ENCODE data around the gene ERI2.
A peak's percentile ranks its signal among the peaks of the same experiment; 100 is the strongest.
"Not testable (repeated sequence)": the region's sequence is repeated elsewhere in the genome, so short reads cannot be mapped to it uniquely, and the experiment has no call there.

The ERI2 gene

DNA sequence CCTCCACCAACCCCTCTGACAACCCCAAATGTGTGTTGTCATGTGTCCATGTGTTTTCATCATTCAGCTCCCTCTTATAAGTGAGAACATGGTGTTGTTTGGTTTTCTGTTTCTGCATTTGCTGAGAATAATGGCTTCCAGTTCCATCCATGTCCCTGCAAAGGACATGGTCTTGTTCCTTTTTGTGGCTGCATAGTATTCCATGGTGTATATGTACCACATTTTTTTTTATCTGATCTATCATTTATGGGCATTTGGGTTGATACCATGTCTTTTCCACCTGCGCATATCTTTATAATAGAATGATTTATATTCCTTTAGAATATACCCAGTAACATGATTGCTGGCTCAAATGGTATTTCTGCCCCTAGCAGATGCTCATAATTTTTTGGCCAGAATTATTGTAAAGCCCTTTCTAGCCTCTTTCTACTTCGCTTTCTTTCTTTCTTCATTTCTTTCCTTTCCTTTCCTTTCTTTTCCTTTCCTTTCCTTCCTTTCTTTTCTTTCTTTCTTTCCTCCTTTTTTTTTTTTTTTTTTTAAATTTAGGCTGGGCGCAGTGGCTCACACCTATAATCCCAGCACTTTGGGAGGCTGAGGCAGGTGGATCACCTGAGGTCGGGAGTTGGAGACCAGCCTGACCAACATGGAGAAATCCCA is 12.8 kb upstream of the ERI2 start:
- no peak for DNase-seq (ENCODE audit: low read depth in 1 of 2, low spot score in 1 of 2)

DNA sequence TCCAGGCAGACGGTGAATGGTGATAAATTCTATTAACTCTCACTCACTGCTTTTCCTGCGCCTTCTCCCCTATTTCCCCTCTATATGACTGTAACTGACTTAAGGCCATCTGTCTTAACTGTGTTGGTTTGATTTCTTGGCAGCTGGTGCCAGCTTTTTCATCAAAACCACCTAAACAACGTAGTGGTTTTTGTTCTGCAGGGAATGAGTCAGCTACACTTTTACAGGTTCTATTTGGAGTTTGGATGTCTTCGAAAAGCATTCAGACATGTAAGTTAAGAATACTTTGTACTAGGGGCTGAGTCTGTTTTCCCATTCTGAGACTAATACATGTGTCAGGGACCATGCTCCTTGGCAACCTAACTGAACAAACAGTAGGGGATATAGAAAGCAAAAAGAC is 8.5 kb upstream of the ERI2 start:
- no peak for DNase-seq (ENCODE audit: low read depth in 1 of 2, low spot score in 1 of 2)

DNA sequence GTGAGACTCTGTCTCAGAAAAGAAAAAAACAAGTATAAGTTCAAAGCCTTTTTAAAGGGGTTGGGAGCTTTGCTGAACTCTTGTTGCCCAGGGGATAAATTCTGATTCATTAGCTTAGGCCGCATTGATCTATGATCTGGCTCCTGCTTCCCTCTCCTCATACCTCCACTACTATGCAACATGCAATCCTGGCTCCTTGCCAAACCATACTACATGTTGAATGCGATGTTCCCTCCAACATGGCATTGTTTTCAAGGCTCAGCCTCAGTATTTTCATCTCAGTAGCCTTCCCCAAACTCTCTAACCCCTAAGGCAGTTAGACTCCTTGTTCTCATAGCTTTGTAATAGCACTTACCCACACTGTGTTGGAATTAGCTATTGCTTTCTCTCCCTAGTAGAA is 6.2 kb upstream of the ERI2 start:
- no peak for DNase-seq (ENCODE audit: low read depth in 1 of 2, low spot score in 1 of 2)

DNA sequence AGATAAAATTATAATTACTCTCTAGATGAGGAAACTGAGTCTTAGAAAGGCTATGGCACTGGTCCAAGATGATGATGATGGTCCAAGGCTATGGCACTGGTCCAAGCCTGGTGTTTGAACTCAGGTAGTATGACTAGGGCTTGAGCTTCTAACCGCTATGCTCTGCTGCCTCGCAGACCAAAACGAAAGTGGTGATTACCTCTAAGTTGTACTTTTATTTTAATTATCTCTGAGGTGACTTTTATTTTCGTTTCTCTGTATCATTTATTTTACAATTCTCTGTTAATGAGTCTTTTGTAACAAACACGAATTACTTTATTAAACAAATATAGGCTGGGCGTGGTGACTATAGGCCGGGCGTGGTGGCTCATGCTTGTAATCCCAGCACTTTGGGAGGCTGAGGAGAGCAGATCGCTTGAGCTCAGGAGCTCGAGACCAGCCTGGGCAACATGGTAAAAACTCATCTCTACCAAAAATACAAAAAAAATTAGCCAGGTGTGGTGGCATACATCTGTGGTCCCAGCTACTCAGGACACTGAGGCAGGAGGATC is 5.7 kb upstream of the ERI2 start:
- no peak for DNase-seq (ENCODE audit: low read depth in 1 of 2, low spot score in 1 of 2)

DNA sequence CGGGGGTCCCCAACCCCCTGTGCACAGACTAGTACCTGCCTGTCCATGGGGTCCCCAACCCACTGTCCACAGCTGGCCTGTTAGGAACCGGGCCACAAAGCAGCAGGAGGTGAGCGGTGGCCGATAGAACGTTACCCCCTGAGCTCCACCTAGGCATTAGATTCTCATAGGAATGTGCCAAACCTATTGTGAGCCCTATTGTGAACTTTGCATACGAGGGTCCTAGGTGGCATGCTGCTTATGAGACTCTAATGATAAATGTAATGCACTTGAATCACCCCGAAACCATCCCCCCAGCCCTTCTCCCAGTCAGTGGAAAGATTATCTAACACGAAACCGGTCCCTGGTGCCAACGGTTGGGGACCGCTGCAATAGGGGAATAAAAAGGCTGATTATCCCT is 1.6 kb upstream of the ERI2 start:
- DNase-seq (ENCODE audit: low read depth in 1 of 2, low spot score in 1 of 2) = no peak

DNA sequence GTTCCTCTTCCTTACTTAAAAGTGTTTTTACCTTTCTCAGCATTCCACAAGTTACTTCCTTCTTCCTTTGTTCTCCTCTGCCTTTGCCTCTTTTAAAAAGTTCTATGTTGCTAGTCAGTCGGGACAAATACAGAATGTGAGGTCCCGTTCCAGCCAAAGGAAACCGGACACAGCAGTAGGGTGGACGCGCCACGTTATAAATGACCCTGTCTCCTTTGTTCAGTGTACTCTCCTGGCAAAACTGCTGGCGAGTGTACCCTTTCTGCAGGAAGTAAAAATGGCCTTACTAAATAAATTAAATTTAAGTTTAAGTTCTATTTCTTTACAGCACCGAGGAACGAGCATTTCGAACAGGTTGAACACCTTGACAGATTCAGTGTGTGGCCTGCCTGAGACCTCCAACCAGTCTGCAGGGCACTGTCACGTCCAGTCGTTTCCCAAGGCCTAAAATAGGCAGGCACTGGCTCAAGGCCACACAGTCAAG is 546 bp downstream of the ERI2 start:
- not testable (repeated sequence) for DNase-seq (ENCODE audit: low read depth in 1 of 2, low spot score in 1 of 2)

DNA sequence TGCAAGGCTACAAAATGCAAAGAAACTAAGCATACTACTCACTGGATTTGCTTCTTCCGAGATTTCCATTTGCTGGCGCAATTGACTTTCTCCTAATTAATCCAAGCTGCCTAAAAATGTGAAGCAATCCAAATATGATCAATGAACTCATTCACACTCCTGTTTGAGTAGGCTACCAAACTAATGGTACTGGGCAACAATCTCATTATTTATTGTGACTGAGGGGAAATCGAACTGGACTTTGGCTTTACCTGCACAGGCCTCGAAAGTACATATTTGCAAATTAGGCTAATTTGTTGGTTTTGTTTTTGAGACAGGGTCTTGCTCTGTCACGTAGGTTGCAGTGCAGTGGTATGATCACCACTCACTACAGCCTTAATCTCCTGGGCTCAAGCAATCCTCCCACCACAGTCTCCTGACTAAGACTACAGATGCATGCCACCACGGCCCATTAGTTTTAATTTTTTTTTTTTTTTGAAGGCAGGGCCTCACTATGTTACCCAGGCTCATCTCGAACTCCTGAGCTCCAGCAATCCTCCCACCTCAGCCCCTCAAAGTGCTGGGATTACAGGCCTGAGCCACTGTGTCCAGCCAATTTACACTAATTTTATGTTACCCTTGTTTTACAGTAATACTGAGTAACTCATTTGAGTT is 2.6 kb downstream of the ERI2 start:
- no peak for DNase-seq (ENCODE audit: low read depth in 1 of 2, low spot score in 1 of 2)

DNA sequence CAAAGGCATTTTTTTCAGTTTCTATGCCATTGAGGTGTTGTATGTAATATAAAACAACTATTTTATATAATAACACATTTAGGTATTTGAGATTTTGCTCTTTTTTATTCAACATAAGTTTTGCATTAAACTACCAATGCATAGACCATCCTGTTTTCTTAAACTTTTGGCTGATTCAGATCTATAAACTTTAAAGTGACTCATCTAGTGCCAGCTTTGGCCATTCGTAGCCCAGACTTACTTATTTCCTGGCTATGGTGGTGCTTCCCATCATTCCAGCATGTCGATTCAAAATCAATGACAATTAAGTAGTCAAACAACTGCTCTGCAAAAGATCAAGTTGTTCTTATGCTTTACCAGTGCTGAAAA is 3.1 kb downstream of the ERI2 start:
- no peak for DNase-seq (ENCODE audit: low read depth in 1 of 2, low spot score in 1 of 2)

DNA sequence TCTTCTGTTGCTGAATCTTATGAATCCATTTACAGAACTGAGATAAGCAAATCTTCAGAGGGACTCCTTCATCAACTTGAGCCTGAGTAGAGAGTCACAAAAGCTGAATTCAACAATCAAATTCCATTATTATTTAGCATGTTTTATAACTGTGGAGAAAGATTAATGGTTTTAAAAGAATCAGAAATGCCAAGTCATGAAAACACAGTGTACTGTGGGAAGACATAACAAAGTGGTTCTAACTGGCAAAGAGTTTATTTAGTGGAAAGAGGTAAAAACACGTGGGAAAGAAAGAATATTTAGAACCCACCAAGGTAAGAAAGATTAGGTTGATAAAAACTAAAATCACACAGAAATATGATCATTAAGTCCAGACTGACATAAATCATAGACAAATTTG is 5.0 kb downstream of the ERI2 start:
- DNase-seq (ENCODE audit: low read depth in 1 of 2, low spot score in 1 of 2) = no peak

DNA sequence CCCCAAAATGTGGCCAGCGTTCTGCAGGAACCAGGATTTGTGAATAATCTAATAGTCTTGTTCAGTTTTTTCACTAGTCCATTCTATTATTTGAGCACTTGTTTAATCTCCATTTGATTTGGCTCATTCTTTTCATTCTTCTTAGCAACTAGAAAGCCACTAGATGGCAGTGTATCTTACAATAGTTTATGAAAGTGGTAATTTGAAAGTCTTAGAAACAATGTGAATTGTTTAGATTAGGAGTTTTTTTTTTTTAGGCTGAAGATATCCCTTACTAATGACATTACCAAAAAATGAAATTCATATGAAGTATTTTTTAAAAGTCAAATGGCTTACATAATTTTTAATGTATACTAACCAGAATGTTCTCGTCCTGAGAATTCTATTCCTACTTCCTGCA is 6.7 kb downstream of the ERI2 start:
- no peak for DNase-seq (ENCODE audit: low read depth in 1 of 2, low spot score in 1 of 2)

DNA sequence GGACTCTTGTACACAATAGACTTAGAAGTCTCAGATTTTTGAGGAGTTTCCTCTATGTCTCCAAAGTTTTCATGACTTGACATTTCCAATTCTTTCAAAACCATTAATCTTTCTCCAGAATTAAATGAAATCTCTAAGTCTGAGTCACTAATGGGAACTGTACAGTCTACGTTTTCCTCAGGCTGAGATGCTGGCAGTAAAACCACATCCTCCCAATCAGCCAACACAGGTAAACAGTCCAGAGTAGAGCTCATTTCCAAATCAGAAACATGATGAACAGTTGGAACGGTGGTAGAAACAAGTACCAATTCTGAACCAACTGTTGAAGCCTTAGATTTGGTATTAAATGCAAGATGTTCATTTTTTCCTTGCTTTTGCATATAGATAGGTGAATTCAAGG is 7.9 kb downstream of the ERI2 start:
- DNase-seq (ENCODE audit: low read depth in 1 of 2, low spot score in 1 of 2) = no peak

DNA sequence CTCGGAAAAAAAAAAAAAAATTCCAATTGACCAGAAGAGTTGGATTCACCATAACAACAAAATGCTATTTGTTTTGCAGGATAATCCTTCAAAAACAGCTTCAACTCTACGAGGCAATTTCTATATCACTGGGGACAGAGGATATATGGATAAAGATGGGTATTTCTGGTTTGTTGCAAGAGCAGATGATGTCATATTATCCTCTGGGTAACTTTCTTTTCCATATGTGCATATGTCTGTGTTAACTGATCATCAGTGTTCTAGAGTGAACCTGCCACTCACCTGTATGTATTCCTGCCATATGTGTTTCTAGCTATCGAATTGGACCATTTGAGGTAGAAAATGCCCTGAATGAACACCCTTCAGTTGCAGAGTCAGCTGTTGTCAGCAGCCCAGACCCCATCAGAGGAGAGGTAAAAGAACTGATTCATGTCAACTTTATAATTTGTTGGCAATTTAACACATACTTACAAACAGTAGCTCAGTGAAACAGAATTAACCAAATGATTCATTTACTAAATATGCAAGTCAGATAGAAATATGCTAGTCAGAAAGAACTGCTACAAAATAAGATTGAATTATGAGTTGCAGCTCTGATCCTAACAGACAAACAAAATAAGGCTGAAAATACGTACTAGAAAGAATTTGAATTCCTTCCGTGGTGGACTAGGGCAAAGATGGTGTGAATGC is 14.2 kb downstream of the ERI2 start:
- no peak for DNase-seq (ENCODE audit: low read depth in 1 of 2, low spot score in 1 of 2)

DNA sequence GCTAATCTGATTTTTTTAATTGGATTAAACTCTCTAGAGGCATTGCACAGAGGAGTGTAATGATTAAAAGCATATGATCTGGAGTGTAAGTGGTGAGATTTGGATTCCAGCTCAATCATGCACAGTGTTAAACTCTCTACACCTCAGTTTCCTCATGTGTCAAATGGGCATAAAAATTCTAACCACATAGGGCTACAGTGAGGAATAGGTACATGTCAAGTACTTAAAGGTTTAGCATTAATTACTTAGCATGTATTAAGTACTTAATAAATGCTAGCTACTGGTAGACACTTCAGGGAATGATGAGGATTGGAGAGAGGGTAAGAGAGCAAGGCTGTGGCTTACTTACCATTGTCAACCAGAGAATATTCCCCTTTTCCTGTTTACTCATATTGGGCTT is 17.1 kb downstream of the ERI2 start:
- no peak for DNase-seq (ENCODE audit: low read depth in 1 of 2, low spot score in 1 of 2)

DNA sequence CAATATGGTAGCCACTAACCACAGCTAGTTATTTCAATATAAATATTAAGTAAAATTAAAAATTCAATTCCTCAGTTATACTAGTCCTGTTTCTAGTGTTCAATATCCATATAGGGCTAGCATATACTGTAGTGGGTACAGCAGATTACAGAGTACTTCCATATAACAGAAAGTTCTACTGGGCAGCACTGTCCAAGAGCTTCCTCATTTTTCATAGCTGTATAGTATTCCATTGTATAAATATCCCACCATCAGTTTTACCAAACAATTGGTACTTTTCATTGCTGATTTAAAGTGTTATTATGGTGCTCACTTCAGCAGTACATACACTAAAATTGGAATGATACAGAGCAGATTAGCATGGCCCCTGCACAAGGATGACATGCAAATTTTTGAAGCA is 22.1 kb downstream of the ERI2 start:
- DNase-seq (ENCODE audit: low read depth in 1 of 2, low spot score in 1 of 2) = no peak

DNA sequence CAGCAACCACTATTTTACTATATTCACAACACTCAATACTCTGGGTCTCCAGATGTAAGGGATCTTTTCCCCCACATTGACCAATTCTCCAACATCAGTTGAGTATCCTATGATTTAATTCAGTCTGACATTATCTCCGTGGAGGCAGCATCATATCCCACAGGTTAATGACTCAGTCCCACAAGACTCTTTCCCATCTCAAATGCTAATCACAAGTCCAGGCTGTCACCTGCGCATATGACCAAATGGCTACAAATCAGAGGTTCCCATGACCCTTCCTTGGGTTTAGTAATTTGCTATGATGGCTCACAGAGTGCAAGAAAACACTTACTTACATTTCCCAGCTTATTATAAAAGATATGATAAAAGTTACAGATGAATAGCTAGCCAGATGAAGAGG is 23.8 kb downstream of the ERI2 start:
- DNase-seq (ENCODE audit: low read depth in 1 of 2, low spot score in 1 of 2) = no peak

DNA sequence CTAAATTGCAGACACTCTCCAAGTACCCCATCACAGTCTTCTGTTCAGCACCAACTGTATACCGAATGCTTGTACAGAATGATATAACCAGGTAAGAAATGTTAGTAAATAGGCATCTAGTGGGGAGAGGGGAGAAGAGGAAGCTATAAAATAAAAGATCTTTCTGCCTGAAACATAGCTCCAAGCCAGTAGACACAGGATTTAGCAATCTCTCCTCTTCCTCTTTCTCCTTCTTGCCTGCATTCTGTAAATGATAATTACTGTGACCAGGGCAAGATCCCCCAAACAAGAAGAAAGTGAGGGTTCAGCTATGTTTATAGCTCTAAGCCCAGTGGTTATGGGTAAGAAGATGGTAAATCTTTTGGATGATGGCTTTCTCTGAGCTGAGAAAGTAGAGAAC is 24.6 kb downstream of the ERI2 start:
- DNase-seq (ENCODE audit: low read depth in 1 of 2, low spot score in 1 of 2) = no peak

DNA sequence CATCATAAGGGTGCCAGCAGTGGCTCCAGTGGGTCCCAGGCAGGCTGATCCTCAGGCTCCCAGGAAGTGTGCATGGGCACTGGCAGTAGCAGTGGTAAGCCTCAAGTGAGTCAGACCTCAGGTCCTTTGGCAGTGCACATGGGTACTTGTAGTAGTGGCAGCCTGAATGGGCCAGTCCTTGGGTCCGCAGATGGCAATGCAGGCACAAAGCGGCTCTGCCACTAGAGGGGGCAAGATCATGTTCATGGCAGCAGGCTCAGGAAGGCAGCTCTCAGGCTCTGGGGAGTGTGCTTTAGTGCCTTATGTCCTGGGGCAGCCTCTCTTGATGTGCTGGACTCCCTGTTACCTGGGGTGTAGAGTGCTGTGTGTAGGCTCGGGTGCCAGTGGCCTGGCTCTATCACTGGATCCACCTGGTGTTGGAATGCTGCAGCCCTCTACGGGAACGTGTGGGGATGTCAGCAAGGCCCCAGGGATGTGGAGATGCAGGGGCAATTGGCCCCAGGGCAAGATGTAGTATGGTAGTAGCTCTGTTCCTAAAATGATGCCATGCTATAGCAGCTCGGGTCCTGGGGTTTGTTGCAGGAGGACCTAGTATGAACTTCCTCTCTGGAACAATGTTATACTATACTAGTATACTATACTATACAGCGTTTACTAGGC is 31.4 kb downstream of the ERI2 start:
- DNase-seq (ENCODE audit: low read depth in 1 of 2, low spot score in 1 of 2) = peak; percentile 4 to 28

DNA sequence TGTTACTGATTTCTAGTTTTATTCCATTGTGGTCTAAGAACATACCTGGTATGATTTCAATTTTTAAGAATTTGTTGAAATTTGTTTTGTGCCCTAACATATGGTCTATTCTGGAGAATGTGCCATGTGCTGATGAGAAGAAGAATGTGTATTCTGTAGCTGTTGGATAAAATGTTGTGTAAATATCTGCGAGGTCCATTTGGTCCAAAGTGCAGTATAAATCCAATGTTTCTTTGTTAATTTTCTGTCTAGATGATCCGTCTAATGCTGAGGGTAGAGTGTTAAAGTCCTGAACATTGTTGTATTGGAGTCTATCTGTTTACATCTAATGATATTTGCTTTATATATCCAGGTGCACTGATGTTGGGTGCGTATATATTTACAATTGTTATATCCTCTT is 32.6 kb downstream of the ERI2 start:
- no peak for DNase-seq (ENCODE audit: low read depth in 1 of 2, low spot score in 1 of 2)

DNA sequence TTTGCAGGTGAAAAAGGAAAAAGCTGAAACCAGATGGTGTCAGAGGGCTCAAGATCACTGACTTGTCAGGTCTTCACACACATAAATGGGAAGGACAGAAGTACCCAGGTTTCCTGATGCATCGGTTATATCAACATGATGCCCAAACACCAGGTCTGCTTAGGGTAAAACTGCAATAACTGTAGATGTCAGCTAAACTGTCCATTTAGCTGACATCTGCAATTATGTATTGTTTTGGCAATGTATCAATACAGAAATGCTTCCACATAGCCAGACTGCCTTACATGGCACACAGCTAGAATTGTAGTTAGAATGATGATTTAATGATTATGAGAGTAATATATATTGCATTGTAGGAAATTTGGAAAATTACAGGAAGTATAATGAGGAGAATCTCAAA is 37.5 kb downstream of the ERI2 start:
- no peak for DNase-seq (ENCODE audit: low read depth in 1 of 2, low spot score in 1 of 2)

DNA sequence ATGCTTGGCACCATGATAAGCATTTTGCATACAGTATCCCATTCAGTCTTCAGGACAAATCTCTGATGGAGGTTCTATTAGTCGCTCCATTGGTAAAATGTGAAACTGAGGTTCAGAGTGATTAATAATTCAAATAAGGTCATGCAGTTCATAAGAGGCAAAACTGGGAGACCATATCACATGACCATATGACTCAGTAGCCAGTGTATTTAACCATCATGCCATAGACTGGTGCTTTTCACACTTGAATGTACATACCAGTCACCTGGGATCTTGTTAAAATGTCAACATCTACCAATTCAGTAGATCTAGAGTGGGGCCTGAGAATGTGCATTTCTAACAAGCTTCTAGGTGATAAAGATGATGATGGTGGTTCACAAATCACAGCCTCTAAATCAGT is 38.2 kb downstream of the ERI2 start:
- no peak for DNase-seq (ENCODE audit: low read depth in 1 of 2, low spot score in 1 of 2)

DNA sequence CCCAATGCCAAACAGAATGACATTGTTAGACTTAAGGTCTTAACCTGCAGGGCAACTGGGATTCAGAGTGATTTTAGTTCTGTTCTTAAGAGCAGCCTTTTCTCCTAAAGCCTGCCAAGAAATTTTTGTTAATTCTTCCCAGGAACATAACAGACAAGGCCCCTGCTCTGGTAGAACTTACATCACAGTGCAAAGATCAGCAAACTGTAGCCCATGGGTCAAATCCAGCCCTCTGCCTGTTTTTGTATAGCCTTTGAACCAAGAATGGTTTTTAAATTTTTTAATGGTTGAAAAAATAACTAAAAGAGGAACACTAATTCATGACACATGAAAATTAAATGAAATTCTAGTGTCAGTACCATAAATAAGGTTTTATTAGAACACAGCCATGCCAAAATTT is 38.7 kb downstream of the ERI2 start:
- DNase-seq (ENCODE audit: low read depth in 1 of 2, low spot score in 1 of 2) = no peak

DNA sequence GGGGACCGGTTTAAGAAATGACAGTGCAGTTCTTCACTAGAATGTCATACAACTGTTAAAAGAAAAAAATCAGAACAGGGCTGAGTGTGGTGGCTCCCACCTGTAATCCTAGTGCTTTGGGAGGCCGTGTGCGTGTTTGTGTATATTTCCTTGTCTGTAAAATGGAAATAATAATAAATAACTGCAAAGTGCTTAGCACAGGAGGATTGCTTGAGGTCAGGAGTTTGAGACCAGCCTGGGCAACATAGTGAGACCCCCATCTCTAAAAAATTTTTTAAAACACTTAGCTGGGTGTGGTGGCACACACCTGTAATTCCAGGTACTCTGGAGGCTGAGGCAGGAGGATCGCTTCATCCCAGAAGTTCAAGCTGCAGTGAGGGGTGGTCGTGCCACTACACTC is 40.0 kb downstream of the ERI2 start:
- DNase-seq (ENCODE audit: low read depth in 1 of 2, low spot score in 1 of 2) = no peak

Data from stimulated activated CD4-positive, alpha-beta T cell treated with anti-CD3 and anti-CD28 coated beads, Interleukin-15, amount 100 ng/mL, for 1 hour (primary cell).